Vagina (tissue), 2 donors: ENCODE results near the gene PTPRE. TPM values are rescaled to one million over a fixed set of nuclear protein-coding genes. Genes with fewer than 3 reads are reported as not detected.

Source experiments
- DNase-seq, 2 donors: peaks; one replicate each; pipeline ENCODE4 v3.0.0-alpha.2; 2017; ENCODE audit errors: extremely low spot score in 2 of 2
- H3K27ac ChIP-seq: fragments of 200-600 bp; sonication (generic); one replicate; pipeline ENCODE4 v1.5.1; 2019
- H3K27me3 ChIP-seq: fragments of 200-600 bp; sonication (generic); one replicate; pipeline ENCODE4 v1.5.1; 2019
- H3K36me3 ChIP-seq, 2 donors: fragments of 200-600 bp; sonication (generic); one replicate each; pipeline ENCODE4 v1.5.1; 2017 to 2019
- H3K4me1 ChIP-seq: fragments of 200-600 bp; sonication (generic); one replicate; pipeline ENCODE4 v1.5.1; 2019
- H3K4me3 ChIP-seq, 2 donors: fragments of 200-600 bp; sonication (generic); 1 replicate in 1 of 2; 2 replicates in 1 of 2; pipeline ENCODE4 v1.5.1; 2016 to 2019
- H3K9me3 ChIP-seq: fragments of 200-600 bp; sonication (generic); one replicate; pipeline ENCODE4 v1.5.1; 2019
- CTCF ChIP-seq, 3 experiments: fragments of 450-650 bp in 2 of 3; fragments of 200-600 bp in 1 of 3; sonication (generic) in 1 of 3; IDR thresholded peaks; one replicate each; pipeline ENCODE4 v1.5.1; 2017 to 2019; ENCODE audit warnings: antibody characterized with exemption in 3 of 3, mild to moderate bottlenecking in 2 of 3, moderate library complexity in 2 of 3
- POLR2A ChIP-seq, 2 donors: fragments of 450-650 bp; IDR thresholded peaks; one replicate each; pipeline ENCODE4 v1.6.1; 2017; ENCODE audit warnings: antibody characterized with exemption in 2 of 2, mild to moderate bottlenecking in 2 of 2, moderate library complexity in 2 of 2
- POLR2AphosphoS5 ChIP-seq, 2 donors: sonication (generic); formaldehyde crosslinking; IDR thresholded peaks; one replicate each; pipeline ENCODE4 v1.9.0; 2017; ENCODE audit warnings: antibody characterized with exemption in 2 of 2, mild to moderate bottlenecking in 2 of 2, low read depth in 1 of 2; ENCODE audit not compliant: insufficient read depth in 1 of 2
- intact Hi-C: fragments of 100-400 bp; cut with DNase I; formaldehyde crosslinking; loops from one replicate; pipeline ENCODE4 v1.15.1; 2023
- total RNA-seq: library from RNA; depleted of rRNA; stranded (reverse); fragments of >200 nt; gene quantifications from one replicate; pipeline ENCODE4 v1.2.3, GENCODE V29; 2016

The PTPRE gene
- total RNA-seq, 1 donor from 2014 or later = 77.6 TPM

DNA sequence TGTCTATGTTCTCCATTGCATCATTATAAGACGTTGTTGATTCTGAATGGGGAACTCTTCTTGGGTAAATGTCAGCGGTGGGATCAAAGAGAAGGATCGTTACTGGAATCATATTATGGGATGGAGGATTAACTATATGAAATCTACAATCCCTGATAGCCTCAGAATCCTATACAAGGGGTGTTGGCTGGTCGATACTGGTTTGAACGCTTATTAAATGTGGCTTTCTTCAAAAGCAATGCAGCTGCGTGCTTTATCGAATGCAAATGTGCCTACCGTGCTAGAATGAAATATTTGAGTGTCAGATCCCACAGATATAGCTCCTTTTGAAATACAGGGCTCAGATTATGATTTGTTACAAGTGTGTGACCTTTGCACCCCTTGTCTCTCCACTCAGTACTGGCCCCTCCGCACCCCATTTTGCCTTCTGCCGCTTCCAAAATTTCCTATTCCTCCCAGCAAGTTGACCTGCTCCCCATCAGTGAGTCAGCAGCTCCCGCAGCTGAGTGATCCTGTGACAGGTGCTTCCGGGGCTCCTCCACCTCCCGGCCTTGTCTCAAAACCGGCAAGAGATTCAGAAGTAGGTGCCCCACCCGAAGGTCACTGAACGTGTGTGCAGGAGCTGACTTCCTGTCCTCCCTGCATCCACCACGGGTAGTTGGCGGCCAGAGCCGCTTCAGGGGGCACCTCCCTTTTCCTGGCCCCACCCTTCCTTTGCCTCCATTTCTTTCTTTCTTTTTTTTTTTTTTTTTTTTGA lies 76.6 kb downstream of the PTPRE start:
- DNase-seq = no peak
- intact Hi-C loops = no loop called here
- Histone ChIP-seq H3K4me3 (no peak overlapping the region), H3K4me1 (peaks cover 3% of the 10 kb centered on the region), H3K27me3 (no peaks in the 10 kb centered on the region), H3K9me3 (no peaks in the 10 kb centered on the region), H3K36me3 (no peaks in the 10 kb centered on the region), H3K27ac (no peak overlapping the region)
- TF ChIP-seq POLR2AphosphoS5 (IDR thresholded peaks at IDR 0.05; ENCODE audit: insufficient read depth in 1 of 2, low read depth in 1 of 2) = no peak
- TF ChIP-seq CTCF (IDR thresholded peaks at IDR 0.05) = no peak
- TF ChIP-seq POLR2A (IDR thresholded peaks at IDR 0.05) = no peak

- no peaks in the 10 kb centered on the region for H3K27me3 ChIP-seq
- DNase-seq = no peak
- no peaks in the 10 kb centered on the region for H3K9me3 ChIP-seq
- TF ChIP-seq POLR2A (IDR thresholded peaks at IDR 0.05) (no peak), CTCF (IDR thresholded peaks at IDR 0.05) (no peak), POLR2AphosphoS5 (IDR thresholded peaks at IDR 0.05; ENCODE audit: insufficient read depth in 1 of 2, low read depth in 1 of 2) (no peak)
- intact Hi-C loops = no loop called here
- no peak overlapping the region for H3K27ac ChIP-seq
- H3K4me3 ChIP-seq = no peak overlapping the region
- H3K4me1 ChIP-seq = no peaks in the 10 kb centered on the region
- no peaks in the 10 kb centered on the region for H3K36me3 ChIP-seq
Observed at GRCh38 chr10:127984945-127985344, 78.0 kb downstream of the PTPRE start.

GRCh38 chr10:127986531-127987466 lies 79.9 kb downstream of the PTPRE start:
- H3K4me1 ChIP-seq = peaks cover 10% of the 10 kb centered on the region
- no peak overlapping the region for H3K4me3 ChIP-seq
- TF ChIP-seq CTCF (IDR thresholded peaks at IDR 0.05) = no peak
- TF ChIP-seq POLR2A (IDR thresholded peaks at IDR 0.05) = no peak
- TF ChIP-seq POLR2AphosphoS5 (IDR thresholded peaks at IDR 0.05; ENCODE audit: insufficient read depth in 1 of 2, low read depth in 1 of 2) = no peak
- no peak overlapping the region for H3K27ac ChIP-seq
- H3K27me3 ChIP-seq = no peaks in the 10 kb centered on the region
- no peaks in the 10 kb centered on the region for H3K36me3 ChIP-seq
- DNase-seq = no peak
- intact Hi-C loops = no loop called here
- no peaks in the 10 kb centered on the region for H3K9me3 ChIP-seq

- intact Hi-C loops = no loop called here
- Histone ChIP-seq H3K27me3 (no peaks in the 10 kb centered on the region), H3K36me3 (no peaks in the 10 kb centered on the region), H3K27ac (no peak overlapping the region), H3K9me3 (no peaks in the 10 kb centered on the region), H3K4me3 (no peak overlapping the region), H3K4me1 (peaks cover 11% of the 10 kb centered on the region)
- no peak for DNase-seq
- TF ChIP-seq CTCF (IDR thresholded peaks at IDR 0.05) (no peak), POLR2A (IDR thresholded peaks at IDR 0.05) (no peak)
Observed at GRCh38 chr10:127987467-127988380, 80.8 kb downstream of the PTPRE start.
